Measurements from ENCODE around the gene GHRL.

GHRL gene

GRCh38 chr3:10327592-10327991 is 34.8 kb upstream of the GHRL start:
- no peak for DNase-seq (ENCODE audit: low spot score)

- no peak for DNase-seq (ENCODE audit: low spot score)
Measured at GRCh38 chr3:10322352-10322710, 29.6 kb upstream of the GHRL start.

GRCh38 chr3:10321630-10322351 is 29.0 kb upstream of the GHRL start:
- DNase-seq (ENCODE audit: low spot score): no peak

GRCh38 chr3:10320320-10320677 is 27.6 kb upstream of the GHRL start:
- DNase-seq (ENCODE audit: low spot score): no peak

GRCh38 chr3:10319804-10320203 is 27.1 kb upstream of the GHRL start:
- no peak for DNase-seq (ENCODE audit: low spot score)

- no peak for DNase-seq (ENCODE audit: low spot score)
Measured at GRCh38 chr3:10319251-10319650, 26.5 kb upstream of the GHRL start.

GRCh38 chr3:10317961-10318350 is 25.2 kb upstream of the GHRL start:
- no peak for DNase-seq (ENCODE audit: low spot score)

- DNase-seq (ENCODE audit: low spot score): no peak
Measured at GRCh38 chr3:10317311-10317960, 24.7 kb upstream of the GHRL start.

- no peak for DNase-seq (ENCODE audit: low spot score)
Measured at GRCh38 chr3:10315771-10316344, 23.1 kb upstream of the GHRL start.

- DNase-seq (ENCODE audit: low spot score): no peak
Measured at GRCh38 chr3:10315101-10315500, 22.4 kb upstream of the GHRL start.

GRCh38 chr3:10312861-10313260 is 20.1 kb upstream of the GHRL start:
- no peak for DNase-seq (ENCODE audit: low spot score)

- DNase-seq (ENCODE audit: low spot score): no peak
Measured at GRCh38 chr3:10312391-10312790, 19.6 kb upstream of the GHRL start.

- DNase-seq (ENCODE audit: low spot score): no peak
Measured at GRCh38 chr3:10311710-10312109, 19.0 kb upstream of the GHRL start.

GRCh38 chr3:10310578-10310977 is 17.8 kb upstream of the GHRL start:
- no peak for DNase-seq (ENCODE audit: low spot score)

- no peak for DNase-seq (ENCODE audit: low spot score)
Measured at GRCh38 chr3:10309736-10310135, 17.0 kb upstream of the GHRL start.

GRCh38 chr3:10308678-10309077 is 15.9 kb upstream of the GHRL start:
- DNase-seq (ENCODE audit: low spot score): no peak

GRCh38 chr3:10306156-10306555 is 13.4 kb upstream of the GHRL start:
- DNase-seq (ENCODE audit: low spot score): no peak

GRCh38 chr3:10305331-10305902 is 12.7 kb upstream of the GHRL start:
- DNase-seq (ENCODE audit: low spot score): no peak

- DNase-seq (ENCODE audit: low spot score): no peak
Measured at GRCh38 chr3:10304905-10305304, 12.2 kb upstream of the GHRL start.

- DNase-seq (ENCODE audit: low spot score): no peak
Measured at GRCh38 chr3:10303785-10304184, 11.0 kb upstream of the GHRL start.

- DNase-seq (ENCODE audit: low spot score): no peak
Measured at GRCh38 chr3:10303105-10303504, 10.4 kb upstream of the GHRL start.

GRCh38 chr3:10300087-10300486 is 7.3 kb upstream of the GHRL start:
- DNase-seq (ENCODE audit: low spot score): no peak

- no peak for DNase-seq (ENCODE audit: low spot score)
Measured at GRCh38 chr3:10299679-10300078, 6.9 kb upstream of the GHRL start.

Data from CD4-positive, alpha-beta T cell treated with Interleukin-6 at 100 ng/mL for 8 hours (primary cell).